Gastrocnemius medialis (tissue), 4 donors: ENCODE measurements around the gene FAM222B. TPM values are rescaled to one million over a fixed set of nuclear protein-coding genes. Genes with fewer than 3 reads are reported as not detected.

ENCODE experiments used
- ATAC-seq, 2 donors: fragments of 150-250 bp; one replicate each; pipeline ENCODE4 v1.9.1; 2016
- DNase-seq, 2 donors: peaks; one replicate each; pipeline ENCODE4 v3.0.0-alpha.2; 2019
- H3K27ac ChIP-seq, 4 donors: fragments of 200-600 bp; sonication (generic); 1 replicate in 1 of 4; 2 replicates in 3 of 4; pipeline ENCODE4 v1.5.1; 2016 to 2018; ENCODE audit warnings: mild to moderate bottlenecking in 2 of 4, moderate library complexity in 1 of 4
- H3K27me3 ChIP-seq, 3 donors: fragments of 200-600 bp; sonication (generic) in 2 of 3; 1 replicate in 1 of 3; 2 replicates in 2 of 3; pipeline versions ENCODE4 v1.5.1 to v1.6.0; 2016 to 2019; ENCODE audit warnings: mild to moderate bottlenecking in 1 of 3, moderate library complexity in 1 of 3
- H3K36me3 ChIP-seq, 2 donors: fragments of 200-600 bp; sonication (generic) in 1 of 2; one replicate each; pipeline ENCODE4 v1.5.1; 2017 to 2018
- H3K4me1 ChIP-seq, 2 donors: fragments of 200-600 bp; sonication (generic) in 1 of 2; one replicate each; pipeline ENCODE4 v1.5.1; 2016 to 2017; ENCODE audit warnings: mild to moderate bottlenecking in 2 of 2
- H3K4me3 ChIP-seq, 4 donors: fragments of 200-600 bp; sonication (generic) in 3 of 4; 1 replicate in 1 of 4; 2 replicates in 3 of 4; pipeline ENCODE4 v1.5.1; 2016 to 2019; ENCODE audit warnings: mild to moderate bottlenecking in 2 of 4
- H3K9me3 ChIP-seq, 3 donors: fragments of 200-600 bp; sonication (generic) in 2 of 3; 1 replicate in 1 of 3; 2 replicates in 2 of 3; pipeline ENCODE4 v1.5.1; 2016 to 2019
- POLR2A ChIP-seq, 2 donors: fragments of 450-650 bp; IDR thresholded peaks; one replicate each; pipeline ENCODE4 v1.6.1; 2017; ENCODE audit warnings: antibody characterized with exemption in 2 of 2, mild to moderate bottlenecking in 2 of 2, moderate library complexity in 2 of 2
- in situ Hi-C, 4 donors: fragments of 200-750 bp; cut with MboI; loops; one replicate each; pipeline versions ENCODE4 v1.15.0 to v1.8.0; 2017; ENCODE audit warnings: low sequenced_read_pairs in 4 of 4
- intact Hi-C: fragments of 100-400 bp; cut with DNase I; formaldehyde crosslinking; loops from one replicate; pipeline ENCODE4 v1.15.1; 2023; ENCODE audit warnings: low total_unique reads
- total RNA-seq, 4 donors: library from RNA; depleted of rRNA; stranded (reverse); fragments of >200 nt; gene quantifications; one replicate each; pipeline versions ENCODE4 v1.1.0 to v1.2.3, GENCODE V29; 2016
- TF ChIP-seq, protein P1 (sequence below), 5 experiments: fragments of 450-650 bp in 3 of 5; fragments of 200-600 bp in 2 of 5; sonication (generic) in 2 of 5; IDR thresholded peaks in 4 of 5; conservative IDR thresholded peaks in 1 of 5; 1 replicate in 4 of 5; 2 replicates in 1 of 5; pipeline ENCODE4 v1.5.1; 2016 to 2019; ENCODE audit warnings: antibody characterized with exemption in 5 of 5, mild to moderate bottlenecking in 3 of 5, moderate library complexity in 3 of 5

FAM222B gene
- total RNA-seq, 4 donors from 2014 or later: 36.2 to 82.6 (median 66.8) TPM

DNA sequence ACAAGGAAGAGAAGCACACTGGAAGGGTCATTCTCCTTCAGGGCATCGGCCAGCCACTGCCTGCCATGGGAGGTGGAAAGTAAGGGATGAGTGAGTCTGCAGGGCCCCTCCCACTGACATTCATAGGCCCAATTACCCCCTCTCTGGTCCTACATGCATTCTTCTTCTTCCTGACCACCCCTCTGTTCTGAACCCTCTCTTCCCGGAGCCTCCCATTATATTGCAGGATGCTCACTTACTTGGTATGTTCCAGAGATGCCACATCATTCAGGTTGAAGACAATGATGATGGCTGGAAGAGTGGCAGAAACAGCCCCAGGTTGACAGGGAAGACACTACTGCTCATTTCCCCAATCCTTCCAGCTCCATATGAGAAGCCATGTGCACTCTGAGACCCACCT, 127.4 kb downstream of the FAM222B start:
- Histone ChIP-seq H3K36me3 (no peaks in the 10 kb centered on the region), H3K4me1 (peaks cover 8 to 13% of the 10 kb centered on the region in 2 donors), H3K9me3 (no peaks in the 10 kb centered on the region), H3K4me3 (no peak overlapping the region), H3K27ac (no peak overlapping the region), H3K27me3 (peaks cover 2 to 17% (median 11%) of the 10 kb centered on the region in 3 donors)
- TF ChIP-seq, protein P1, sequence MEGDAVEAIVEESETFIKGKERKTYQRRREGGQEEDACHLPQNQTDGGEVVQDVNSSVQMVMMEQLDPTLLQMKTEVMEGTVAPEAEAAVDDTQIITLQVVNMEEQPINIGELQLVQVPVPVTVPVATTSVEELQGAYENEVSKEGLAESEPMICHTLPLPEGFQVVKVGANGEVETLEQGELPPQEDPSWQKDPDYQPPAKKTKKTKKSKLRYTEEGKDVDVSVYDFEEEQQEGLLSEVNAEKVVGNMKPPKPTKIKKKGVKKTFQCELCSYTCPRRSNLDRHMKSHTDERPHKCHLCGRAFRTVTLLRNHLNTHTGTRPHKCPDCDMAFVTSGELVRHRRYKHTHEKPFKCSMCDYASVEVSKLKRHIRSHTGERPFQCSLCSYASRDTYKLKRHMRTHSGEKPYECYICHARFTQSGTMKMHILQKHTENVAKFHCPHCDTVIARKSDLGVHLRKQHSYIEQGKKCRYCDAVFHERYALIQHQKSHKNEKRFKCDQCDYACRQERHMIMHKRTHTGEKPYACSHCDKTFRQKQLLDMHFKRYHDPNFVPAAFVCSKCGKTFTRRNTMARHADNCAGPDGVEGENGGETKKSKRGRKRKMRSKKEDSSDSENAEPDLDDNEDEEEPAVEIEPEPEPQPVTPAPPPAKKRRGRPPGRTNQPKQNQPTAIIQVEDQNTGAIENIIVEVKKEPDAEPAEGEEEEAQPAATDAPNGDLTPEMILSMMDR (IDR thresholded peaks at IDR 0.05 in 4 of 5, conservative IDR thresholded peaks at IDR 0.05 in 1 of 5): no peak
- TF ChIP-seq POLR2A (IDR thresholded peaks at IDR 0.05): no peak
- DNase-seq (no peak), ATAC-seq (no peak)
- in situ Hi-C loops (no loop called here), intact Hi-C loops (no loop called here)

DNA sequence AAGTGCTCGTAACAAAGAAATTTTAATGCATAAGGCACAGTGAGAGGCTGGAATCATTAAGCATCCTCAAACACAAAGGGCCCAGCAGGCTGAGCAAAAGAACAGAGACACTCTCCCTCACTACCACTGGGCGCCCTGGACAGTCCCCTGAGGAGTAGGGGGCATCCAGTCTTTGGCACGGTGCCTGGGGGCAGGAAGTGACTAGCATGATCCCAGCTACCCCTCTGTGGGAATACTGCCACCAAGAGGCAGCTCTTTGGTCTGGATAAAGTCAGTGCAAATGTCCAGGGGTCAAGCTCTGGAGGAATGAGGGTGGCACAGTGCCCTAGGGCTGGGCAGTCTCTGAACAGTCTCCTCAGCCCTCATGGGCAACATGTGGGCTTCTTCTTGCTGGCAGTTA, 128.3 kb downstream of the FAM222B start:
- in situ Hi-C loops (no loop called here), intact Hi-C loops (no loop called here)
- Histone ChIP-seq H3K36me3 (no peaks in the 10 kb centered on the region), H3K27me3 (peaks cover 2 to 17% (median 11%) of the 10 kb centered on the region in 3 donors), H3K27ac (no peak overlapping the region), H3K4me1 (peaks cover 8 to 13% of the 10 kb centered on the region in 2 donors), H3K4me3 (no peak overlapping the region), H3K9me3 (no peaks in the 10 kb centered on the region)
- no peak for TF ChIP-seq POLR2A (IDR thresholded peaks at IDR 0.05)
- TF ChIP-seq, protein P1 (IDR thresholded peaks at IDR 0.05 in 4 of 5, conservative IDR thresholded peaks at IDR 0.05 in 1 of 5): no peak
- no peak for DNase-seq
- no peak for ATAC-seq

DNA sequence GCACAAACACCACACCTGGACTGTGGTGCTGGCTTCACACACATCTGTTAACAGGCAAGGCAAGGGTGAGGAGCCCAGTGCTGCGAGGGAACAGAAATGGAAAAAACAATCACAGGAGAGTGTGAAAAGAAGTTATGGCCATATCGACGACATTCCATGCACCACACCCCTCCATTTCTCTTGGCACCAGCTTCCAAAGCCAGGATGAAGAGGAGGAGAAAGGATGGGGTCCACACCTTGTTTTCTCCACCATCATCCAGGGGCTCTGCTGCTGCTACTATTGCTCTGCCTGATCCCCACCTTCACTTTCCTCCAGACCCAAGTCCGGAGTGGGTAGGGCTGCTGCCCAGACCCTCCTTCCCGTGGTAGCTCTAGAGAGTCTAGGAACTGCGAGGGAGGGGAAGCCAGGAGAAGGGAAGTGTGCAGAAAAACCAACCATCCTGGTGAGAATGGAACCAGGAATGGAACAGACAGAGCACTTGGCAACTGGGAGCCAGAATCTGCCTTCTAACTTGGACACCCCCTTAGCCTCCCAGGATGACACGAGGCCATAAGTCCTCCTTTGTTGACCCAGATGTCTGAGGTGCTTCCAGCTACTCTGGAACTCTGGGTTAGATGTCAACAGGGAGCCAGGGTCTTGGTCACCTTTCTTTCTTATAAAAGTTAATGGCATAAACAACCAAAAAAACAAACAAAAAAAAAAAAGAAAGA, 129.7 kb downstream of the FAM222B start:
- in situ Hi-C loops (no loop called here), intact Hi-C loops (no loop called here)
- ATAC-seq (no peak), DNase-seq (no peak)
- TF ChIP-seq POLR2A (IDR thresholded peaks at IDR 0.05): no peak
- TF ChIP-seq, protein P1 (IDR thresholded peaks at IDR 0.05 in 4 of 5, conservative IDR thresholded peaks at IDR 0.05 in 1 of 5): no peak
- Histone ChIP-seq H3K27ac (peak overlapping the region; percentile 77 to 84 (median 80)), H3K36me3 (no peaks in the 10 kb centered on the region), H3K4me3 (no peak overlapping the region), H3K4me1 (peaks cover 4 to 6% of the 10 kb centered on the region in 2 donors), H3K27me3 (peaks cover 2 to 17% (median 11%) of the 10 kb centered on the region in 3 donors), H3K9me3 (no peaks in the 10 kb centered on the region)

DNA sequence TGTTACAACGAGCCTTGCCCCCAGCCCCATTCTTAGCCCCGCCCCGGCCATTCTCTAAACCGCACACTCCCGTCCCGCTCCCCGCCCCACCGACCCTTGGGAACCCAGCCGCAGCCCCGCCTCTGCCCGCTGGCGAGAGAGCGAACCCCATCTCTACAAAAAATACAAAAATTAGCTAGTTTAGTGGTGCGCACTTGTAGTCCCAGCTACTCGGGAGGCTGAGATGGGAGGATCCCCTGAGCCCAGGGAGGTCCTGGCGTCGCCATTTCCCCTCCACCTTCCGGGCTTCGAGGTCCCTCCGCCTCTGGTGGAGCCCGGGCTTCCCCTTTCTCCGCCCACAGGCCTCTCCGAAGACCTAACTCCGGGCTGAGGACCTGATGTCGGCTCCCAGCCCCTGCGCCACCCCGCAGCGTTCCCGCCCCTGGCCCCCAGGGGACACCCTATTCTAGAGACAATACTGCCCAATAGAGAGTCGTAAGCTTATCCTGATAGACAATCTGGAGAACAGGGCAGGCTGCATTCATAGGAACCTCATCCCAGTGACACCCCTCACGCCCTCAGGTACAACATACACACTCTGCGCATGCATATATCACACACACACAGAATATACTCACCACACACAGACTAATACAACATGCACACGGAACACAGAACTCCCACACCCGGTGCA, 130.4 kb downstream of the FAM222B start:
- Histone ChIP-seq H3K4me3 (peak overlapping the region; percentile 67 to 89 (median 81)), H3K9me3 (no peaks in the 10 kb centered on the region), H3K27ac (peak overlapping the region; percentile 77 to 84 (median 80)), H3K36me3 (no peaks in the 10 kb centered on the region), H3K4me1 (peaks cover 4 to 6% of the 10 kb centered on the region in 2 donors), H3K27me3 (peaks cover under 1 to 12% (median 8%) of the 10 kb centered on the region in 3 donors)
- ATAC-seq (peak in 1 of 2 donors; percentile 2), DNase-seq (no peak)
- TF ChIP-seq POLR2A (IDR thresholded peaks at IDR 0.05): no peak
- TF ChIP-seq, protein P1 (IDR thresholded peaks at IDR 0.05 in 4 of 5, conservative IDR thresholded peaks at IDR 0.05 in 1 of 5): no peak
- in situ Hi-C loops: no loop called here
- intact Hi-C loops: no loop called here
